ENCODE results near the gene TEX10. TPM values are rescaled to one million over a fixed set of nuclear protein-coding genes. Genes with fewer than 3 reads are reported as not detected.

The TEX10 gene
- 10 to 100 TPM; 25.7 to 29.5 (median 25.9) TPM for total RNA-seq (2021; fragmentation: NEBNext Ultra II Directional; extraction: Animal tissue kit (Norgen Biotek cat#: 25700))
- long read RNA-seq, transcript TEX10-201 (15 exons, 3,074 nt) = major isoform, 20 of 34 reads
- long read RNA-seq, partial matches to known transcripts = 8 of 34 reads
- long read RNA-seq, other reads (novel, unspliced or antisense) = 6 of 34 reads

- no peaks in the 10 kb centered on the region for H3K9me3 Mint-ChIP-seq
- peaks cover 11% of the 10 kb centered on the region for H3K36me3 Mint-ChIP-seq (ENCODE audit: low read depth)
- DNase-seq = peak; percentile 67
- peaks cover 55% of the 10 kb centered on the region for H3K4me1 Mint-ChIP-seq (ENCODE audit: low read depth)
- H3K27me3 Mint-ChIP-seq (ENCODE audit: insufficient read depth) = peaks cover 3% of the 10 kb centered on the region; the same call in 1 of the 2 replicates
- H3K27ac Mint-ChIP-seq = peak within 1 kb of the TSS; percentile 85
- peak within 1 kb of the TSS; percentile 95 for H3K4me3 Mint-ChIP-seq
- TF ChIP-seq, protein P1, sequence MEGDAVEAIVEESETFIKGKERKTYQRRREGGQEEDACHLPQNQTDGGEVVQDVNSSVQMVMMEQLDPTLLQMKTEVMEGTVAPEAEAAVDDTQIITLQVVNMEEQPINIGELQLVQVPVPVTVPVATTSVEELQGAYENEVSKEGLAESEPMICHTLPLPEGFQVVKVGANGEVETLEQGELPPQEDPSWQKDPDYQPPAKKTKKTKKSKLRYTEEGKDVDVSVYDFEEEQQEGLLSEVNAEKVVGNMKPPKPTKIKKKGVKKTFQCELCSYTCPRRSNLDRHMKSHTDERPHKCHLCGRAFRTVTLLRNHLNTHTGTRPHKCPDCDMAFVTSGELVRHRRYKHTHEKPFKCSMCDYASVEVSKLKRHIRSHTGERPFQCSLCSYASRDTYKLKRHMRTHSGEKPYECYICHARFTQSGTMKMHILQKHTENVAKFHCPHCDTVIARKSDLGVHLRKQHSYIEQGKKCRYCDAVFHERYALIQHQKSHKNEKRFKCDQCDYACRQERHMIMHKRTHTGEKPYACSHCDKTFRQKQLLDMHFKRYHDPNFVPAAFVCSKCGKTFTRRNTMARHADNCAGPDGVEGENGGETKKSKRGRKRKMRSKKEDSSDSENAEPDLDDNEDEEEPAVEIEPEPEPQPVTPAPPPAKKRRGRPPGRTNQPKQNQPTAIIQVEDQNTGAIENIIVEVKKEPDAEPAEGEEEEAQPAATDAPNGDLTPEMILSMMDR (IDR thresholded peaks at IDR 0.05) = no peak
Measured at GRCh38 chr9:100352727-100353505, at the start of gene TEX10. TSS of gene TEX10 (minus strand) at chr9:100352942. CDS start at chr9:100349363, 3,579 bp downstream.

- Mint-ChIP-seq H3K27me3 (ENCODE audit: insufficient read depth) (no peaks in the 10 kb centered on the region; the same call in 1 of the 2 replicates), H3K4me3 (no peak overlapping the region), H3K27ac (no peak overlapping the region), H3K9me3 (no peaks in the 10 kb centered on the region), H3K36me3 (ENCODE audit: low read depth) (no peaks in the 10 kb centered on the region), H3K4me1 (ENCODE audit: low read depth) (no peaks in the 10 kb centered on the region; the same call in 1 of the 2 replicates)
- TF ChIP-seq, protein P1 (IDR thresholded peaks at IDR 0.05) = peak; percentile 15; the same call in 1 of the 2 replicates
- DNase-seq = no peak
Measured at GRCh38 chr9:100401042-100401441, 48.3 kb upstream of the TEX10 start.

GRCh38 chr9:100397529-100398266 lies 45.0 kb upstream of the TEX10 start:
- Mint-ChIP-seq H3K27me3 (ENCODE audit: insufficient read depth) (no peaks in the 10 kb centered on the region; the same call in 1 of the 2 replicates), H3K4me3 (no peak overlapping the region), H3K27ac (no peak overlapping the region), H3K9me3 (no peaks in the 10 kb centered on the region), H3K4me1 (ENCODE audit: low read depth) (peaks cover 14% of the 10 kb centered on the region), H3K36me3 (ENCODE audit: low read depth) (no peaks in the 10 kb centered on the region)
- no peak for DNase-seq
- TF ChIP-seq, protein P1 (IDR thresholded peaks at IDR 0.05) = no peak

GRCh38 chr9:100396769-100397168 lies 44.0 kb upstream of the TEX10 start:
- TF ChIP-seq, protein P1 (IDR thresholded peaks at IDR 0.05) = no peak

DNA sequence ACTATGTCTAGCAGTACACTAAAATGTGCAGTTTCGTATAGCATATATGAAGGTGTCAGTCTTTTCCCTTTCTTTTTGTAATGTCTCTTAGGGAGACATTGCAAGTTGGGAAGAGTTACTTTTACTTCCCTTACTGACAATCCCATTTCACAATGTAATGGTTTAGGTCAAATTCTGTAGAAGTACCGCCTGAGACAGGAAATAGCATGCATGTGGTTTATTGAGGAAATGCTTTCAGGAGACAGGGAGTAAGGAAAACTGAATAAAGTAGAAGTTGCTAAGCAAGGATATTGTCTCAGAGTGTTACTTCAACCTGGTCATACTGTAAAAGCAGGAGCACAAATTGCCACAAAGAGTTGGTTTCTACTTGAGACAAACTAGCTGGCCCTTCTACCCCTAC lies 42.1 kb upstream of the TEX10 start:
- peaks cover 4% of the 10 kb centered on the region; the same call in 1 of the 2 replicates for H3K36me3 Mint-ChIP-seq (ENCODE audit: low read depth)
- TF ChIP-seq, protein P1 (IDR thresholded peaks at IDR 0.05) = no peak
- no peaks in the 10 kb centered on the region for H3K9me3 Mint-ChIP-seq
- no peak overlapping the region for H3K4me3 Mint-ChIP-seq
- H3K27ac Mint-ChIP-seq = peak overlapping the region; percentile 37
- H3K4me1 Mint-ChIP-seq (ENCODE audit: low read depth) = peaks cover 14% of the 10 kb centered on the region
- DNase-seq = peak; percentile 10
- H3K27me3 Mint-ChIP-seq (ENCODE audit: insufficient read depth) = no peaks in the 10 kb centered on the region

More at GRCh38 chr9:100396769-100397168, 44.0 kb upstream of the TEX10 start:
- DNase-seq = no peak
- no peak overlapping the region for H3K27ac Mint-ChIP-seq
- H3K4me1 Mint-ChIP-seq (ENCODE audit: low read depth) = peaks cover 14% of the 10 kb centered on the region
- no peaks in the 10 kb centered on the region for H3K9me3 Mint-ChIP-seq
- no peaks in the 10 kb centered on the region; the same call in 1 of the 2 replicates for H3K27me3 Mint-ChIP-seq (ENCODE audit: insufficient read depth)
- H3K36me3 Mint-ChIP-seq (ENCODE audit: low read depth) = peaks cover 1% of the 10 kb centered on the region; the same call in 1 of the 2 replicates
- no peak overlapping the region for H3K4me3 Mint-ChIP-seq
